Keratinocyte (primary cell): ENCODE measurements around the gene BHLHA9. TPM values are rescaled to one million over a fixed set of nuclear protein-coding genes. Genes with fewer than 3 reads are reported as not detected.

Source experiments
- DNase-seq: peaks from one replicate; pipeline ENCODE4 v3.0.0-alpha.2; 2011; ENCODE audit warnings: low read depth, missing footprints, low spot score
- FAIRE-seq: peaks from 2 replicates; lab custom pipeline; 2011; peaks lifted over from hg19 to GRCh38; lab: Jason Lieb, UNC
- H2AFZ ChIP-seq: 2 replicates; pipeline ENCODE4 v1.6.0; 2012; ENCODE audit warnings: low read length, control low read depth, inconsistent platforms; ENCODE audit not compliant: control insufficient read depth
- H3K27ac ChIP-seq: 2 replicates; pipeline ENCODE4 v1.5.1; 2011; ENCODE audit warnings: low read length; ENCODE audit not compliant: control insufficient read depth, insufficient read depth
- H3K27me3 ChIP-seq: 3 replicates; pipeline ENCODE4 v1.6.0; 2011; ENCODE audit warnings: low read length; ENCODE audit not compliant: control insufficient read depth, insufficient read depth; ENCODE audit errors: extremely low read depth
- H3K36me3 ChIP-seq, 2 experiments: 2 replicates in 1 of 2; 3 replicates in 1 of 2; pipeline ENCODE4 v1.5.1; 2011; ENCODE audit warnings: low read length in 2 of 2, mild to moderate bottlenecking in 1 of 2; ENCODE audit not compliant: control insufficient read depth in 2 of 2, insufficient read depth in 2 of 2; ENCODE audit errors: extremely low read depth in 1 of 2
- H3K4me1 ChIP-seq: 3 replicates; pipeline ENCODE4 v1.5.1; 2011; ENCODE audit warnings: low read length; ENCODE audit not compliant: control insufficient read depth, insufficient read depth; ENCODE audit errors: extremely low read depth
- H3K4me2 ChIP-seq: 3 replicates; pipeline ENCODE4 v1.6.0; 2011; ENCODE audit warnings: low read depth, low read length; ENCODE audit not compliant: control insufficient read depth, insufficient read depth; ENCODE audit errors: extremely low read depth
- H3K4me3 ChIP-seq, 3 experiments: fragments of 200-600 bp in 1 of 3; sonication (generic) in 1 of 3; 2 replicates in 2 of 3; 3 replicates in 1 of 3; pipeline ENCODE4 v1.5.1; 2011 to 2016; ENCODE audit warnings: low read length in 3 of 3, mild to moderate bottlenecking in 3 of 3, control low read depth in 2 of 3, inconsistent platforms in 1 of 3, low read depth in 1 of 3, mixed read lengths in 1 of 3, mixed run types in 1 of 3, moderate library complexity in 1 of 3; ENCODE audit not compliant: control insufficient read depth in 2 of 3, insufficient read depth in 2 of 3; ENCODE audit errors: extremely low read depth in 1 of 3
- H3K79me2 ChIP-seq: 2 replicates; pipeline ENCODE4 v1.6.0; 2012; ENCODE audit warnings: low read length; ENCODE audit not compliant: control insufficient read depth, insufficient read depth
- H3K9ac ChIP-seq: 3 replicates; pipeline ENCODE4 v1.6.0; 2011; ENCODE audit warnings: low read length; ENCODE audit not compliant: control insufficient read depth, insufficient read depth; ENCODE audit errors: extremely low read depth
- H3K9me1 ChIP-seq: 3 replicates; pipeline ENCODE4 v1.6.0; 2011; ENCODE audit warnings: low read length; ENCODE audit not compliant: control insufficient read depth, insufficient read depth; ENCODE audit errors: extremely low read depth
- H3K9me3 ChIP-seq: 2 replicates; pipeline ENCODE4 v1.5.1; 2012; ENCODE audit warnings: low read depth, low read length; ENCODE audit not compliant: control insufficient read depth
- H4K20me1 ChIP-seq: 3 replicates; pipeline ENCODE4 v1.6.0; 2011; ENCODE audit warnings: low read length; ENCODE audit not compliant: control insufficient read depth, insufficient read depth; ENCODE audit errors: extremely low read depth
- CTCF ChIP-seq, 3 experiments: IDR thresholded peaks in 1 of 3; conservative IDR thresholded peaks in 1 of 3; optimal IDR thresholded peaks in 1 of 3; 2 replicates in 2 of 3; 3 replicates in 1 of 3; pipeline versions ENCODE3 to v1.5.1; 2011; ENCODE audit warnings: low read length in 3 of 3, mild to moderate bottlenecking in 3 of 3, moderate library complexity in 2 of 3, control low read depth in 1 of 3, inconsistent platforms in 1 of 3; ENCODE audit not compliant: insufficient read depth in 2 of 3; ENCODE audit errors: extremely low read depth in 1 of 3
- EZH2 ChIP-seq: IDR thresholded peaks from one replicate; pipeline ENCODE4 v1.6.1; 2012; ENCODE audit warnings: inconsistent platforms, mild to moderate bottlenecking, low read length, moderate library complexity
- dilution Hi-C: fragments of 300-500 bp; cut with MboI; formaldehyde crosslinking; loops from one replicate; pipeline ENCODE4 v1.7.0; 2020; ENCODE audit warnings: low sequenced_read_pairs; ENCODE audit not compliant: extremely low pct_ligation_motif_present
- polyA plus RNA-seq, 5 experiments: library from polyadenylated mRNA; depleted of rRNA in 3 of 5; stranded (reverse) in 3 of 5; stranded (forward) in 1 of 5; unstranded in 1 of 5; fragments of >200 nt; gene quantifications; 1 replicate in 1 of 5; 2 replicates in 3 of 5; 3 replicates in 1 of 5; pipeline versions ENCODE4 v1.2.1 to v1.2.3, GENCODE V29; 2011 to 2012; ENCODE audit warnings: missing spikeins in 2 of 5, low read depth in 1 of 5, low replicate concordance in 1 of 5

Gene BHLHA9
- polyA plus RNA-seq, 1 donor (not counting 4 experiments of a cell fraction or from before 2014, with no cell fraction given), result not detected

GRCh38 chr17:1255041-1255440 lies 15.2 kb upstream of the BHLHA9 start:
- peaks cover 5% of the 10 kb centered on the region for H3K27me3 ChIP-seq
- H3K4me3 ChIP-seq, result no peak overlapping the region
- no peaks in the 10 kb centered on the region for H4K20me1 ChIP-seq
- no peaks in the 10 kb centered on the region for H3K79me2 ChIP-seq
- H3K9ac ChIP-seq, result no peak overlapping the region
- FAIRE-seq (no peak), DNase-seq (no peak)
- H3K36me3 ChIP-seq, result no peaks in the 10 kb centered on the region
- no peaks in the 10 kb centered on the region for H3K4me1 ChIP-seq
- H3K9me3 ChIP-seq, result no peaks in the 10 kb centered on the region
- H3K9me1 ChIP-seq, result no peaks in the 10 kb centered on the region
- no peak overlapping the region for H2AFZ ChIP-seq
- TF ChIP-seq CTCF (optimal IDR thresholded peaks at IDR 0.05 in 1 of 3, IDR thresholded peaks at IDR 0.05 in 1 of 3, conservative IDR thresholded peaks at IDR 0.05 in 1 of 3; ENCODE audit: extremely low read depth in 1 of 3, insufficient read depth in 2 of 3, low read length in 3 of 3) (no peak), EZH2 (no peak)
- dilution Hi-C loops, result no loop called here
- H3K27ac ChIP-seq, result no peak overlapping the region
- no peak overlapping the region for H3K4me2 ChIP-seq

- Histone ChIP-seq H4K20me1 (no peaks in the 10 kb centered on the region), H3K4me3 (no peak overlapping the region), H3K27ac (no peak overlapping the region), H3K9me3 (no peaks in the 10 kb centered on the region), H3K4me1 (no peaks in the 10 kb centered on the region), H3K4me2 (no peak overlapping the region), H3K27me3 (peaks cover 9% of the 10 kb centered on the region), H3K36me3 (no peaks in the 10 kb centered on the region), H3K9ac (no peak overlapping the region), H3K9me1 (no peaks in the 10 kb centered on the region), H2AFZ (no peak overlapping the region), H3K79me2 (no peaks in the 10 kb centered on the region)
- DNase-seq (no peak), FAIRE-seq (no peak)
- TF ChIP-seq CTCF (optimal IDR thresholded peaks at IDR 0.05 in 1 of 3, IDR thresholded peaks at IDR 0.05 in 1 of 3, conservative IDR thresholded peaks at IDR 0.05 in 1 of 3; ENCODE audit: extremely low read depth in 1 of 3, insufficient read depth in 2 of 3, low read length in 3 of 3) (no peak), EZH2 (no peak)
- dilution Hi-C loops, result no loop called here
Observed at GRCh38 chr17:1256699-1257098, 13.5 kb upstream of the BHLHA9 start.
